ENCODE data around the gene SOX1.

- TF ChIP-seq ZNF274 (IDR thresholded peaks at IDR 0.05; ENCODE audit: low read depth, low read length) (no peak), YY1 (IDR thresholded peaks at IDR 0.05; ENCODE audit: insufficient read depth, insufficient read length) (no peak)
Measured at GRCh38 chr13:112064222-112064621, 2.7 kb upstream of the SOX1 start.

Data from NT2/D1 (cell line).